ENCODE measurements around the gene SPAG8.

The SPAG8 gene

GRCh38 chr9:35812025-35812602, at the start of gene SPAG8:
SPAG8 (minus strand) TSS chr9:35812262; CDS start chr9:35812147, 115 bp downstream.
- Histone ChIP-seq H3K9ac (peak within 1 kb of the TSS; percentile 56 to 74 (median 68)), H3K27ac (peak within 1 kb of the TSS; percentile 25 to 79 (median 67); a peak in 21 of 22 replicates), H3K4me3 (peak within 1 kb of the TSS; percentile 48 to 68 (median 56)), H3K36me3 (no peaks in the 10 kb centered on the region; a peak in 1 of 22 replicates), H3K4me2 (peak within 1 kb of the TSS; percentile 72 to 96 (median 88)), H3K27me3 (no peaks in the 10 kb centered on the region), H3K9me3 (replicated peaks in 1 of 11) (no peaks in the 10 kb centered on the region), H4K20me1 (no peaks in the 10 kb centered on the region), H3K4me1 (peaks cover 27 to 43% (median 34%) of the 10 kb centered on the region in 10 experiments)
- no peak for TF ChIP-seq Cebpa-rat (IDR thresholded peaks at IDR 0.05)

GRCh38 chr9:35861161-35861897, 49.3 kb upstream of the SPAG8 start:
- Histone ChIP-seq H3K9ac (no peak overlapping the region), H3K27me3 (peaks cover 0 to 24% (median 0%) of the 10 kb centered on the region in 11 experiments; a peak in 2 of 22 replicates), H3K4me3 (no peak overlapping the region), H3K27ac (no peak overlapping the region), H3K9me3 (replicated peaks in 1 of 11) (no peaks in the 10 kb centered on the region), H3K4me2 (no peak overlapping the region), H4K20me1 (no peaks in the 10 kb centered on the region), H3K36me3 (no peaks in the 10 kb centered on the region), H3K4me1 (peaks cover 0 to 4% (median 0%) of the 10 kb centered on the region in 10 experiments; a peak in 1 of 20 replicates)
- TF ChIP-seq Cebpa-rat (IDR thresholded peaks at IDR 0.05): no peak

GRCh38 chr9:35859990-35860339, 47.9 kb upstream of the SPAG8 start:
- no peak for TF ChIP-seq Cebpa-rat (IDR thresholded peaks at IDR 0.05)
- Histone ChIP-seq H3K9me3 (replicated peaks in 1 of 11) (no peaks in the 10 kb centered on the region), H3K27ac (no peak overlapping the region), H3K4me2 (no peak overlapping the region), H4K20me1 (no peaks in the 10 kb centered on the region), H3K4me1 (peaks cover 0 to 4% (median under 1%) of the 10 kb centered on the region in 10 experiments; a peak in 6 of 20 replicates), H3K9ac (no peak overlapping the region), H3K4me3 (no peak overlapping the region), H3K36me3 (no peaks in the 10 kb centered on the region), H3K27me3 (peaks cover 0 to 36% (median 0%) of the 10 kb centered on the region in 11 experiments; a peak in 3 of 22 replicates)

GRCh38 chr9:35859310-35859989, 47.4 kb upstream of the SPAG8 start:
- no peak overlapping the region for H3K4me2 ChIP-seq
- no peak for TF ChIP-seq Cebpa-rat (IDR thresholded peaks at IDR 0.05)
- H3K36me3 ChIP-seq: no peaks in the 10 kb centered on the region
- no peak overlapping the region for H3K27ac ChIP-seq
- no peaks in the 10 kb centered on the region for H3K9me3 ChIP-seq (replicated peaks in 1 of 11)
- H3K27me3 ChIP-seq: peaks cover 0 to 37% (median 0%) of the 10 kb centered on the region in 11 experiments; a peak in 3 of 22 replicates
- H3K4me1 ChIP-seq: peaks cover 0 to 7% (median 5%) of the 10 kb centered on the region in 10 experiments; a peak in 16 of 20 replicates
- no peaks in the 10 kb centered on the region for H4K20me1 ChIP-seq
- H3K9ac ChIP-seq: no peak overlapping the region
- no peak overlapping the region for H3K4me3 ChIP-seq

- Histone ChIP-seq H3K4me3 (no peak overlapping the region), H3K9ac (no peak overlapping the region), H3K27ac (no peak overlapping the region), H3K9me3 (replicated peaks in 1 of 11) (no peaks in the 10 kb centered on the region), H3K4me2 (no peak overlapping the region), H3K36me3 (no peaks in the 10 kb centered on the region), H4K20me1 (no peaks in the 10 kb centered on the region), H3K4me1 (peaks cover 0 to 17% (median 15%) of the 10 kb centered on the region in 10 experiments; a peak in 18 of 20 replicates), H3K27me3 (peaks cover 0 to 47% (median 0%) of the 10 kb centered on the region in 11 experiments; a peak in 4 of 22 replicates)
- no peak for TF ChIP-seq Cebpa-rat (IDR thresholded peaks at IDR 0.05)
Observed at GRCh38 chr9:35858458-35858857, 46.4 kb upstream of the SPAG8 start.

GRCh38 chr9:35856882-35857281, 44.8 kb upstream of the SPAG8 start:
- Histone ChIP-seq H3K9ac (no peak overlapping the region), H3K27ac (no peak overlapping the region), H3K4me1 (peaks cover 0 to 32% (median 28%) of the 10 kb centered on the region in 10 experiments; a peak in 18 of 20 replicates), H4K20me1 (peaks cover 0 to 5% (median 0%) of the 10 kb centered on the region in 11 experiments; a peak in 1 of 22 replicates), H3K9me3 (replicated peaks in 1 of 11) (no peaks in the 10 kb centered on the region), H3K4me2 (no peak overlapping the region), H3K27me3 (peaks cover 0 to 63% (median 0%) of the 10 kb centered on the region in 11 experiments; a peak in 4 of 22 replicates), H3K4me3 (no peak overlapping the region), H3K36me3 (0 out of 22 replicates have a peak, but pooled peaks cover 0 to 4% (median 0%) of the 10 kb centered on the region in 11 experiments)
- no peak for TF ChIP-seq Cebpa-rat (IDR thresholded peaks at IDR 0.05)

GRCh38 chr9:35856206-35856605, 44.1 kb upstream of the SPAG8 start:
- H3K27ac ChIP-seq: no peak overlapping the region
- H3K4me1 ChIP-seq: peaks cover 0 to 32% (median 28%) of the 10 kb centered on the region in 10 experiments; a peak in 18 of 20 replicates
- H3K4me3 ChIP-seq: no peak overlapping the region
- no peak overlapping the region for H3K4me2 ChIP-seq
- no peak overlapping the region for H3K9ac ChIP-seq
- peaks cover 0 to 5% (median 0%) of the 10 kb centered on the region in 11 experiments; a peak in 1 of 22 replicates for H4K20me1 ChIP-seq
- no peak for TF ChIP-seq Cebpa-rat (IDR thresholded peaks at IDR 0.05)
- peaks cover 0 to 62% (median 0%) of the 10 kb centered on the region in 11 experiments; a peak in 4 of 22 replicates for H3K27me3 ChIP-seq
- no peaks in the 10 kb centered on the region for H3K9me3 ChIP-seq (replicated peaks in 1 of 11)
- H3K36me3 ChIP-seq: 0 out of 22 replicates have a peak, but pooled peaks cover 0 to 4% (median 0%) of the 10 kb centered on the region in 11 experiments

GRCh38 chr9:35854091-35854762, 42.2 kb upstream of the SPAG8 start:
- peaks cover 0 to 40% (median 30%) of the 10 kb centered on the region in 10 experiments; a peak in 18 of 20 replicates for H3K4me1 ChIP-seq
- H3K4me3 ChIP-seq: no peak overlapping the region
- peak overlapping the region in 3 of 11 experiments; percentile 8 to 47 (median 19); a peak in 4 of 22 replicates for H3K9ac ChIP-seq
- H3K9me3 ChIP-seq (replicated peaks in 1 of 11): no peaks in the 10 kb centered on the region
- peaks cover 0 to 72% (median 0%) of the 10 kb centered on the region in 11 experiments; a peak in 4 of 22 replicates for H3K27me3 ChIP-seq
- peaks cover 0 to 5% (median 0%) of the 10 kb centered on the region in 11 experiments; a peak in 1 of 22 replicates for H4K20me1 ChIP-seq
- H3K27ac ChIP-seq: peak overlapping the region in 2 of 11 experiments; percentile 2 to 28; a peak in 3 of 22 replicates
- peak overlapping the region in 10 of 11 experiments; percentile 1 to 86 (median 72); a peak in 18 of 22 replicates for H3K4me2 ChIP-seq
- no peak for TF ChIP-seq Cebpa-rat (IDR thresholded peaks at IDR 0.05)
- 0 out of 22 replicates have a peak, but pooled peaks cover 0 to 4% (median 0%) of the 10 kb centered on the region in 11 experiments for H3K36me3 ChIP-seq
